D721Med (cell line): ENCODE measurements around the gene KCNH4.

ENCODE experiments used
- DNase-seq: peaks from one replicate; pipeline ENCODE4 v3.0.0; 2011; ENCODE audit warnings: low spot score; ENCODE audit not compliant: insufficient read length
- FAIRE-seq: peaks from 2 replicates; lab custom pipeline; 2011; peaks lifted over from hg19 to GRCh38; lab: Jason Lieb, UNC
- CTCF ChIP-seq: IDR thresholded peaks from 2 replicates; pipeline ENCODE4 v1.5.1; 2012; ENCODE audit warnings: mild to moderate bottlenecking, control low read depth; ENCODE audit not compliant: insufficient read depth; ENCODE audit errors: missing control alignments

KCNH4 gene

DNA sequence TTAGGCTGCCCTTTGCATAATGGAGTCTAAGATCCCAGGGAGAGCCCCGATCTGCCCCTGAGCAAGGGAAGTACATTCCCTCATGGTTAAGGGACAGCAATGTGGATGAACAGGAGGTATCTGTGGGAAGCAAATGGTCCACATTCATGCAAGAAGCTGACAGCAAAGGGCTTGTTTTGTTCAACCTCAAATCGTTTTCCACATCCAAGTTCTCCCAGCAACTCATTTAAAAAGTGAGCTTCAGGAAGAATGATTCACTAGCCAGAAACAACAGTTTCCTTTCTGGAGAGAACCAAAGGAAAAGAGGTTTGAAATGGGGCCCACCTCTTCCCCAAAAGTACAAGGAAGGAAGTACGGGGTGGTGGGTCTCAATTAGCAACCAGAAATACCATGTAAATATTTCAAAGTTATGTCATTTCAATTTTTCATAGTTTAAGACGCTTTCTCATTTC is 48.9 kb downstream of the KCNH4 start:
- no peak for FAIRE-seq
- no peak for TF ChIP-seq CTCF
- DNase-seq: no peak

- DNase-seq: no peak
- FAIRE-seq: no peak
Measured at GRCh38 chr17:42131232-42131631, 49.7 kb downstream of the KCNH4 start.

GRCh38 chr17:42130310-42130936 is 50.5 kb downstream of the KCNH4 start:
- FAIRE-seq: no peak

More at GRCh38 chr17:42131232-42131631, 49.7 kb downstream of the KCNH4 start:
- TF ChIP-seq CTCF: no peak

GRCh38 chr17:42129109-42129837 is 51.7 kb downstream of the KCNH4 start:
- FAIRE-seq: no peak

More at GRCh38 chr17:42130310-42130936, 50.5 kb downstream of the KCNH4 start:
- TF ChIP-seq CTCF: no peak
- DNase-seq: no peak

DNA sequence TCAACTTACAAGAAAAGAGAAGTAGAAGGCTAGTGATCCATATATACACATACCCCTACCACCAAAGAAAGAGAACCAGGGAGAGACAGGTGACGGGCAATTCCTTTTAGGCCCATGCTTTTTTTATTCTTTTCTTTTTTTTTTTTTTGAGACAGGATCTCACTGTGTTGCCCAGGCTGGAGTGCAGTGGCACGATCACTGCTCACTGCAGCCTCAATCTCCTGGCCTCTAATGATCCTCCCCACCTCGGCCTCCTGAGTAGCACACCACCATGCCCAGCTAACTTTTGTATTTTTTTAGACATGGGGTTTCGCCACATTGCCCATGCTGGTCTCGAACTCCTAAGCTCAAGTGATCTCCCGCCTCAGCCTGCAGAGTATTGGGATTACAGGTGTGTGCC is 53.5 kb downstream of the KCNH4 start:
- no peak for DNase-seq
- no peak for TF ChIP-seq CTCF
- FAIRE-seq: no peak

More at GRCh38 chr17:42129109-42129837, 51.7 kb downstream of the KCNH4 start:
- no peak for DNase-seq
- no peak for TF ChIP-seq CTCF

DNA sequence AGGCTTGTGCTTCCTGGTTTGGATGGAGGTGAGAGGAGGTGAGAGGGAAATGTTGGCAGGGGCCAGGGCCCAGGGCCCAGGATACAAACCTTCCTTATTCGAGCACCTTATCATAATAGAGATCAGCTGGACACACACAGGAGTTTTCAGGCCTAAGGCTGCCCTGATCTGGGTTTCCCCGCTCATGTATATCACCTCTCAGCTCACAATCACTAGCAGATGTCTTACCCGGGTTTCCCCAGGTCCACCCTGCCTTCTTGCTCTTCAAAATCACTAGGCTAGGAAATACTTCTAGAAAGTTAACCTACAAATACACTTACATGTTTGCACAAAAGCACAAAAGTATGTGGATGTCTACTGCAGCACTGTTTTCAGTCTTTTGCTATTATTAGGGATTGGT is 54.1 kb downstream of the KCNH4 start:
- DNase-seq (no peak), FAIRE-seq (no peak)
- no peak for TF ChIP-seq CTCF

DNA sequence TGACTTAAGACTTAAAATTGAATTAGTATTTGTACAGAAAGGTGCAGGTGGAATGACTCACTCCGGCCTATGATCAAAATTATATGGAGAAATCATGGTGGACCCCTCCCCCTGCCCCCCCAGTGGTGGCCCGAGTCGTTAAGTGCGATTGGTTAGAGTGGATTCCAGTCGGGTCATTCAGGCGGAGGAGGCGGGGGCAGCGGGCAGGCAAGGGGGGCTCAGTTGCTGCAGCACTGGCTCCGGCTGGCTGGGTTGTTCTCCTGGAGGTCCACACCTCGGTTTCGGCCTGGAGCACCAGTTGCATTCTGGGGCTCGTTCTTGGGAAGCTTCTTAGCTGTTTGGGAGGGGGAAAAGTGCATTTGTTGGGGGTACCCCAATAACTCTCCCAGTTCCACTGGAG is 55.4 kb downstream of the KCNH4 start:
- FAIRE-seq (no peak), DNase-seq (no peak)
- no peak for TF ChIP-seq CTCF
